K562 (cell line): ENCODE results near the gene MAP2K4. TPM values are rescaled to one million over a fixed set of nuclear protein-coding genes. Genes with fewer than 3 reads are reported as not detected.

ENCODE experiments used
- ATAC-seq: fragments of 200-7000 bp; cut with Tn5 transposase; 3 replicates; pipeline ENCODE4 v1.9.1; 2020; ENCODE audit warnings: moderate library complexity
- BruUV-seq: library from RNA; stranded (reverse); fragments of 400-500 nt; replicated peaks from 2 replicates; lab custom pipeline; 2021; lab: Mats Ljungman, UMichigan
- CTCF ChIA-PET: fragments of 300-600 bp; formaldehyde crosslinking; extraction: SDS; loops from one replicate; lab custom pipeline; 2021; ENCODE audit warnings: low intra/inter-chr PET ratio; lab: Yijun Ruan, JAX
- POLR2A ChIA-PET: fragments of 300-600, 350-650 bp; sonication (Branson Sonifier 250); formaldehyde crosslinking; extraction: SDS; loops from one replicate; lab custom pipeline; 2021; ENCODE audit warnings: antibody characterized with exemption, inconsistent platforms; lab: Yijun Ruan, JAX
- DNase-seq, 4 experiments: peaks; one replicate each; pipeline versions ENCODE4 v3.0.0 to v3.0.0-alpha.2; 2011 to 2018; ENCODE audit warnings: low spot score in 3 of 4, mixed read lengths in 3 of 4; ENCODE audit errors: extremely low read depth in 1 of 4
- FAIRE-seq: peaks from 2 replicates; lab custom pipeline; 2011; peaks lifted over from hg19 to GRCh38; lab: Jason Lieb, UNC
- H2AFZ ChIP-seq: 2 replicates; pipeline ENCODE4 v1.6.0; 2011; ENCODE audit warnings: low read depth, low read length, control low read depth, inconsistent platforms
- H3K27ac ChIP-seq: fragments of 200-600 bp; 3 replicates; pipeline ENCODE4 v1.8.0; 2011; ENCODE audit warnings: low read depth, mild to moderate bottlenecking, control low read depth, inconsistent platforms, low read length, moderate library complexity, mixed read lengths; ENCODE audit errors: extremely low read depth
- H3K27me3 ChIP-seq, 2 experiments: fragments of 300-600 bp in 1 of 2; 2 replicates in 1 of 2; 3 replicates in 1 of 2; pipeline versions ENCODE4 v1.6.0 to v1.8.0; 2011; ENCODE audit warnings: inconsistent platforms in 2 of 2, low read length in 2 of 2, mild to moderate bottlenecking in 1 of 2, mixed read lengths in 1 of 2, moderate library complexity in 1 of 2; ENCODE audit not compliant: control insufficient read depth in 2 of 2, insufficient read depth in 2 of 2
- H3K36me3 ChIP-seq: fragments of 300-600 bp; 3 replicates; pipeline ENCODE4 v1.8.0; 2011; ENCODE audit warnings: mild to moderate bottlenecking, low read length, inconsistent platforms; ENCODE audit not compliant: control insufficient read depth, insufficient read depth
- H3K4me1 ChIP-seq, 2 experiments: fragments of 200-600 bp in 1 of 2; replicated peaks in 1 of 2; 2 replicates in 1 of 2; 3 replicates in 1 of 2; pipeline versions ENCODE4 v1.5.1 to v1.8.0; 2011; ENCODE audit warnings: inconsistent platforms in 2 of 2, low read length in 2 of 2, mild to moderate bottlenecking in 1 of 2, mixed read lengths in 1 of 2, moderate library complexity in 1 of 2; ENCODE audit not compliant: control insufficient read depth in 2 of 2, insufficient read depth in 2 of 2
- H3K4me2 ChIP-seq: 2 replicates; pipeline ENCODE4 v1.6.1; 2011; ENCODE audit warnings: low read length, control low read depth, inconsistent platforms, mixed read lengths; ENCODE audit not compliant: insufficient read depth
- H3K4me3 ChIP-seq: fragments of 200-600 bp; sonication (generic), shearing (Covaris generic); 2 replicates; pipeline ENCODE4 v1.5.1; 2016; ENCODE audit warnings: control low read depth, inconsistent platforms
- H3K79me2 ChIP-seq: fragments of 200-600 bp; 3 replicates; pipeline ENCODE4 v1.8.0; 2011; ENCODE audit warnings: low read length, inconsistent platforms; ENCODE audit not compliant: control insufficient read depth, insufficient read depth
- H3K9ac ChIP-seq, 2 experiments: 2 replicates each; pipeline versions ENCODE4 v1.6.0 to v1.6.1; 2011; ENCODE audit warnings: low read depth in 2 of 2, low read length in 2 of 2, control low read depth in 1 of 2, inconsistent platforms in 1 of 2, mild to moderate bottlenecking in 1 of 2, mixed read lengths in 1 of 2; ENCODE audit not compliant: insufficient read depth in 1 of 2
- H3K9me1 ChIP-seq: one replicate; pipeline ENCODE4 v1.6.0; 2011; ENCODE audit warnings: inconsistent platforms, mild to moderate bottlenecking, low read length, moderate library complexity; ENCODE audit not compliant: control insufficient read depth, insufficient read depth
- H3K9me3 ChIP-seq: replicated peaks from 2 replicates; pipeline ENCODE4 v1.5.1; 2011; ENCODE audit warnings: low read depth, low read length, inconsistent platforms; ENCODE audit not compliant: control insufficient read depth, insufficient read depth
- H4K20me1 ChIP-seq: replicated peaks from 2 replicates; pipeline ENCODE4 v1.6.1; 2011; ENCODE audit warnings: low read length, inconsistent platforms, mixed read lengths; ENCODE audit not compliant: control insufficient read depth, insufficient read depth
- ARID2 ChIP-seq: fragments of 450-650 bp; IDR thresholded peaks from 2 replicates; pipeline ENCODE4 v1.6.1; 2017; ENCODE audit warnings: antibody characterized with exemption, mild to moderate bottlenecking
- CBX8 ChIP-seq: fragments of 200-600 bp; sonication (generic); IDR thresholded peaks from 2 replicates; pipeline ENCODE4 v1.6.1; 2012; ENCODE audit warnings: borderline replicate concordance, mixed run types, low read depth, mild to moderate bottlenecking, moderate library complexity, mixed read lengths, low read length, control low read depth, inconsistent platforms; ENCODE audit not compliant: poor library complexity, severe bottlenecking; ENCODE audit errors: extremely low read depth
- CEBPB ChIP-seq: fragments of 450-650 bp; IDR thresholded peaks from 2 replicates; pipeline ENCODE4 v1.6.1; 2016; ENCODE audit warnings: missing genetic modification characterization, missing compliant biosample characterization
- CHD1 ChIP-seq: fragments of 200-600 bp; sonication (generic); IDR thresholded peaks from one replicate; pipeline ENCODE4 v1.6.1; 2012; ENCODE audit warnings: mild to moderate bottlenecking, moderate library complexity, low read length, inconsistent platforms
- DNMT1 ChIP-seq: fragments of 450-650 bp; IDR thresholded peaks from 2 replicates; pipeline ENCODE4 v1.6.1; 2016; ENCODE audit warnings: antibody characterized with exemption, mild to moderate bottlenecking
- MTF1 ChIP-seq: fragments of 250-450 bp; sonication (Bioruptor Pico); IDR thresholded peaks from 2 replicates; pipeline ENCODE4 v1.9.0; 2021; ENCODE audit warnings: moderate library complexity, mild to moderate bottlenecking, inconsistent platforms, borderline replicate concordance
- SAP30 ChIP-seq: fragments of 200-600 bp; sonication (generic); IDR thresholded peaks from 2 replicates; pipeline ENCODE4 v1.6.1; 2012; ENCODE audit warnings: borderline replicate concordance, low read depth, mild to moderate bottlenecking, moderate library complexity, low read length, control low read depth, inconsistent platforms; ENCODE audit not compliant: insufficient read depth, poor library complexity, severe bottlenecking
- SMC3 ChIP-seq: conservative IDR thresholded peaks from 2 replicates; pipeline ENCODE4 v1.6.1; 2011; ENCODE audit warnings: low read depth, low read length, improper control_type of control experiment; ENCODE audit not compliant: insufficient read depth
- ZKSCAN1 ChIP-seq: fragments of 150-350 bp; IDR thresholded peaks from 2 replicates; pipeline ENCODE4 v1.6.1; 2016; ENCODE audit warnings: low read depth, low read length
- ZNF175 ChIP-seq: fragments of 200-800 bp; sonication (Bioruptor generic); IDR thresholded peaks from 2 replicates; pipeline ENCODE4 v1.6.1; 2016; ENCODE audit warnings: low read depth, mild to moderate bottlenecking, missing genetic modification characterization, missing compliant biosample characterization
- ZNF408 ChIP-seq: fragments of 250-450 bp; sonication (Bioruptor Pico); IDR thresholded peaks from 2 replicates; pipeline ENCODE4 v1.4.0; 2020; ENCODE audit warnings: low read depth, mild to moderate bottlenecking, moderate library complexity
- WGBS: fragments of 100-300 bp; shearing (Covaris generic); methylation state at CpG from one replicate; pipeline ENCODE4 v1.1.6; 2016; ENCODE audit warnings: low coverage, mixed read lengths; ENCODE audit not compliant: insufficient coverage; ENCODE audit errors: missing lambda C conversion rate; 5-methylcytosine and 5-hydroxymethylcytosine counted together
- in situ Hi-C: fragments of 300-500 bp; cut with MboI; formaldehyde crosslinking; loops from 4 replicates; pipeline ENCODE4 v1.15.0; 2018; ENCODE audit warnings: inconsistent platforms, mixed read lengths
- intact Hi-C: fragments of 100-400 bp; cut with micrococcal nuclease; formaldehyde crosslinking; loops from 2 replicates; pipeline ENCODE4 v1.14.2; 2022
- polyA plus RNA-seq, 8 experiments: library from polyadenylated mRNA; depleted of rRNA in 4 of 8; stranded (reverse) in 5 of 8; unstranded in 3 of 8; fragments of >200 nt; fragmentation: Nextera tagmentation in 2 of 8; fragmentation: Illumina TruSeq in 1 of 8; extraction: Ambion mirVana in 2 of 8; extraction: Trizol in 1 of 8; gene quantifications; 2 replicates each; pipeline versions ENCODE4 v1.2.1 to v1.2.3, GENCODE V29; 2011 to 2014; ENCODE audit warnings: inconsistent platforms in 1 of 8, missing spikeins in 1 of 8
- total RNA-seq, 7 experiments: library from RNA; depleted of rRNA in 6 of 7; stranded (reverse); fragments of >200 nt in 6 of 7; fragmentation: Illumina TruSeq in 2 of 7; extraction: Trizol in 2 of 7; gene quantifications; 2 replicates each; pipeline versions ENCODE4 v1.2.1 to v1.2.3, GENCODE V29; 2011 to 2021; ENCODE audit warnings: low replicate concordance in 1 of 7
- TF ChIP-seq, protein P1 (sequence below): sonication (generic); formaldehyde crosslinking; IDR thresholded peaks from 2 replicates; pipeline ENCODE4 v1.8.0; 2022; ENCODE audit warnings: mild to moderate bottlenecking, missing genetic modification reagents
- TF ChIP-seq, protein P2 (sequence below): fragments of 250-450 bp; sonication (Bioruptor Pico); IDR thresholded peaks from 2 replicates; pipeline ENCODE4 v1.5.0; 2022; ENCODE audit warnings: mild to moderate bottlenecking

Gene MAP2K4
- total and polyA plus RNA-seq, 9 of the 15 experiments (the other 6 are each of a cell fraction or from before 2014, with no cell fraction given), result 3.0 to 15.9 (median 10.8) TPM

DNA sequence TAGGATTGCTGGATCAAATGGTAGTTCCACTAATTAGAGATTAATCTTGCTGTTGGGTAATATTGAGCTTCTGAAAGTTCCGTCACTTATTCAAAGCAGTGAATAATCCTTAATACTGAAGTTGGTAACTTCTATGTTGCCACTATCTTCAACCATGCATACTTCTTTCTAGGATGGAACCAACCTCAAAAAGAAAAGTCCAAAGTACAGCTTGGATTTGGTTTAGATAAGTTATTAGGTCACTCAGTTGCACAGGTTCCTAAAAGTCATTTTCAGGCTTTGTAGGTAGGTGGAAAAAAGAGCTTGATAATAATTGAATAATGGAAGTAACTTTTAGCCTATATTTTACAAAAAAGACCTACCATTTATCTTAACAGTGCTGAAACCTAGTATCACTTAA is 78.7 kb downstream of the MAP2K4 start:
- CTCF ChIA-PET, result no interaction called here
- no peaks in the 10 kb centered on the region for H3K27me3 ChIP-seq
- no peak for TF ChIP-seq DNMT1
- TF ChIP-seq, all 486 proteins: peak for 0
- no peak for FAIRE-seq
- no peak for DNase-seq
- peaks cover 10% of the 10 kb centered on the region; the same call in 1 of the 3 replicates for H3K36me3 ChIP-seq
- no peak overlapping the region for H3K27ac ChIP-seq
- H2AFZ ChIP-seq, result no peak overlapping the region
- in situ Hi-C loops, result no loop called here
- POLR2A ChIA-PET, result no interaction called here
- no peaks in the 10 kb centered on the region for H4K20me1 ChIP-seq
- H3K4me2 ChIP-seq, result no peak overlapping the region
- H3K9me1 ChIP-seq, result no peaks in the 10 kb centered on the region
- intact Hi-C loops, result no loop called here
- no peak overlapping the region for H3K4me3 ChIP-seq
- H3K79me2 ChIP-seq, result no peaks in the 10 kb centered on the region
- no peaks in the 10 kb centered on the region for H3K9me3 ChIP-seq
- H3K4me1 ChIP-seq, result no peaks in the 10 kb centered on the region
- BruUV-seq, result no TSS peak
- no peak for ATAC-seq
- H3K9ac ChIP-seq, result no peak overlapping the region
- 92% methylated on average over 1 of the region's 1 CpG for WGBS

DNA sequence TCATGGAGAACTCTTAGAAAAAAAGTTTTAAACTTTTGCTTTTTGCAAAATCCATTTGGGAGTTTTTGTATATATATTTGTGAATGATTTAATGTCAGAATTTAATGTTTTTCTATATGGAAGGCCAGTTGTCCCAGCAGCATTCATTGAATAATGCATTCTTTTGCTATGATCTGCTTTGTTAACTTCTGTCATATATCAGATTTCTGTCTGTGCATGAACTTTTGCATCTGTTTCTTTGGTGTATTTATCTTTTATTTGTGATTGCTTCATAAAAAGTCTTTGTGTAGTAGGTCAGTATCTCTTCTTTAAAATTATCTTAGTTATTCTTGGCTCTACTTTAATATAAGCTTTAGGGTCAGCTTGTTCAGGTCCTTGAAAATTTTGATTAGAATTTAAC is 84.2 kb downstream of the MAP2K4 start:
- no peaks in the 10 kb centered on the region for H3K9me1 ChIP-seq
- H4K20me1 ChIP-seq, result no peaks in the 10 kb centered on the region
- H3K27me3 ChIP-seq, result no peaks in the 10 kb centered on the region
- no peaks in the 10 kb centered on the region; the same call in 1 of the 2 replicates for H3K9me3 ChIP-seq
- no peaks in the 10 kb centered on the region for H3K79me2 ChIP-seq
- H3K36me3 ChIP-seq, result no peaks in the 10 kb centered on the region
- H3K27ac ChIP-seq, result no peak overlapping the region
- intact Hi-C loops, result no loop called here
- H3K4me1 ChIP-seq, result peaks cover 0 to 4% of the 10 kb centered on the region in 2 experiments; a peak in 2 of 5 replicates
- no peak overlapping the region for H3K4me3 ChIP-seq
- no peak for FAIRE-seq
- ATAC-seq, result no peak
- H3K9ac ChIP-seq, result no peak overlapping the region
- ChIA-PET POLR2A (no interaction called here), CTCF (no interaction called here)
- H3K4me2 ChIP-seq, result no peak overlapping the region
- H2AFZ ChIP-seq, result no peak overlapping the region
- in situ Hi-C loops, result no loop called here
- BruUV-seq, result no TSS peak
- no peak for DNase-seq
- TF ChIP-seq MTF1 (CRISPR knock-in tag), result no peak
- TF ChIP-seq ARID2, result no peak
- TF ChIP-seq SAP30, result no peak
- TF ChIP-seq, protein P1, sequence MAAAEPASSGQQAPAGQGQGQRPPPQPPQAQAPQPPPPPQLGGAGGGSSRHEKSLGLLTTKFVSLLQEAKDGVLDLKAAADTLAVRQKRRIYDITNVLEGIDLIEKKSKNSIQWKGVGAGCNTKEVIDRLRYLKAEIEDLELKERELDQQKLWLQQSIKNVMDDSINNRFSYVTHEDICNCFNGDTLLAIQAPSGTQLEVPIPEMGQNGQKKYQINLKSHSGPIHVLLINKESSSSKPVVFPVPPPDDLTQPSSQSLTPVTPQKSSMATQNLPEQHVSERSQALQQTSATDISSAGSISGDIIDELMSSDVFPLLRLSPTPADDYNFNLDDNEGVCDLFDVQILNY (CRISPR knock-in tag), result no peak
- no peak for TF ChIP-seq CBX8
- TF ChIP-seq ZKSCAN1, result no peak
- TF ChIP-seq CHD1, result no peak
- TF ChIP-seq ZNF175 (CRISPR knock-in tag), result no peak
- TF ChIP-seq ZNF408 (CRISPR knock-in tag), result no peak
- TF ChIP-seq, protein P2, sequence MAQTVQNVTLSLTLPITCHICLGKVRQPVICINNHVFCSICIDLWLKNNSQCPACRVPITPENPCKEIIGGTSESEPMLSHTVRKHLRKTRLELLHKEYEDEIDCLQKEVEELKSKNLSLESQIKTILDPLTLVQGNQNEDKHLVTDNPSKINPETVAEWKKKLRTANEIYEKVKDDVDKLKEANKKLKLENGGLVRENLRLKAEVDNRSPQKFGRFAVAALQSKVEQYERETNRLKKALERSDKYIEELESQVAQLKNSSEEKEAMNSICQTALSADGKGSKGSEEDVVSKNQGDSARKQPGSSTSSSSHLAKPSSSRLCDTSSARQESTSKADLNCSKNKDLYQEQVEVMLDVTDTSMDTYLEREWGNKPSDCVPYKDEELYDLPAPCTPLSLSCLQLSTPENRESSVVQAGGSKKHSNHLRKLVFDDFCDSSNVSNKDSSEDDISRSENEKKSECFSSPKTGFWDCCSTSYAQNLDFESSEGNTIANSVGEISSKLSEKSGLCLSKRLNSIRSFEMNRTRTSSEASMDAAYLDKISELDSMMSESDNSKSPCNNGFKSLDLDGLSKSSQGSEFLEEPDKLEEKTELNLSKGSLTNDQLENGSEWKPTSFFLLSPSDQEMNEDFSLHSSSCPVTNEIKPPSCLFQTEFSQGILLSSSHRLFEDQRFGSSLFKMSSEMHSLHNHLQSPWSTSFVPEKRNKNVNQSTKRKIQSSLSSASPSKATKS, result no peak
- no peak for TF ChIP-seq SMC3
- TF ChIP-seq CEBPB (tag), result no peak
